GM19452 (cell line): ENCODE results near the gene WWOX.

Experiments used
- ATAC-seq: cut with Tn5 transposase; IDR thresholded peaks from one replicate; pipeline ENCODE4 v1.9.1; 2021; ENCODE audit not compliant: unreplicated experiment

Gene WWOX

DNA sequence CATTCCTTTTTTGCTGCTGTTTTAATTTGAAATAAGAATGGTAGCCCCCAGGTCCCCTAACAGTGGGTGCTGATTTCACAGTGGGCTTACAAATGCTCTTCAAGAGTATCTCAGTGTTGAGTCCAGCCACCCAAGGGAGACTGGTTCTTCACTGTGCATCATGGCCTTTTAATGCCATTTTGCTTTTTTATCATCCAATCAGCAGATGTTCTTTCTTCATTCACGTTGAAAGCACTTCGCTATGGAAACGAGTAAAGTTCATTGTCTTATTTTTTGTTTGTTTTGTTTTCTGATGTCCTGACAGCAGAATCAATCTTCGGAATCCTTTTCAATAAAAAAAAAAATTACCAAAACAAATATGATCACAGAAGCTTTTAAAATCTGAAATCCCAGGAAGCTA, 1072.0 kb downstream of the WWOX start:
- no peak for ATAC-seq

DNA sequence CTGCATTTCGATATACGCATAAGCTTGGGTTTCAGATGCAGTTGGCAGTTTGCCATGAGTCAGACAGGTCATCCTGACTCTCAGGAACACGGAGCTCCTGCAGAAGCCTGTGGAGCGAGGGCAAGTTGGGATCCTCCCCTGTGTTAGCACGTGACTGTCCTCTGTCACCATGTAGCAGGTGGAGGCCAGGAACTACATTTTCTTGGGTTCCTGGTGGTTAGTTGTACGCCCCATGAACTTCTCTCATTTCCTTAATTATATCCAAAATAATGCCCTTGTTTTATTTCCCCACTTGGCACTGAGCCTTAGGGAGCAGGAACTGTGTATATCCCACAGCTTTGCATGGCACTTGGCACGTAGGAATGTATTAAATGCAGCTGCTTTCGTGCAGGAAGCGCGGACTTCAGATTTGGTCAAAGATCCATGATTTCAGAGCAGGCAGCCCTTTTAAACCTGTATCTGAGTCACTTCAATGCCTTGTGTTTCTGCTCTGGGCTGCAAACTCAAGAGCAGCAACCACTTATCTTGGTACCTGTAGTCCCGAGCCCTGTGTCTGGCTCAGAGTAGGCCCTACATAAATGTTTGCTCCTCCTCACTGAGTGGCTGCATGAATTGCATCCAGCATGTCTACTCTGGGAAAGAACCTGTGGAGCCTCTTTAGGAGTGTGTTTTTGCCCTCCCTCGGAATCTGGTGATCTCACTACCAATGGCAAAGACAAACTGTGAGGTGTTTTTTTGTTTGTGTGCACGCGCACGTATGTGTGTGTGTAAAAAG, 1072.7 kb downstream of the WWOX start:
- ATAC-seq: no peak

DNA sequence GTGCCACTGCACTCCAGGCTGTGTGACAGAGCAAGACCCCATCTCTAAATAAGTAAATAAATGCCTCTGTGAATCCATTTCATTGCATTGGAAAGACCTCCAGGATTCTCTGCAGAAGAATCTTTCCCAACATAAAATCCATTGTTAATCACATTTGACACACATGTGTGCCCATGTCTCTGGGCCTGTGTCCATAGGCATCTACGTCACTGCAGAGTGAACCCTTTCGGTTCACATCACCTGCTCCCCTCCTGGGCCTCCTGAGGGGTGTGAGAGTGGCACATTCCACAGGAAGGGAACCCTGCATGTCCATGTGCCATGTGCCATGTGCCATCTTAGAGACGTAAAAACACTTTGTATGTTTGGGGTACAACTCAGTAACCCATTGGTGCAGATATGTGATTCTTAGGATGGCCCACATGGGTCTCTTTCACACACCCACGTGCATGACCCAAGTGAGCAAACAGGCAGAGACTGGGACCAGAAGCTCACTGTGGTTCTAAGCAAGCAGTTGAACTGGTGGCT, 1073.6 kb downstream of the WWOX start:
- no peak for ATAC-seq

DNA sequence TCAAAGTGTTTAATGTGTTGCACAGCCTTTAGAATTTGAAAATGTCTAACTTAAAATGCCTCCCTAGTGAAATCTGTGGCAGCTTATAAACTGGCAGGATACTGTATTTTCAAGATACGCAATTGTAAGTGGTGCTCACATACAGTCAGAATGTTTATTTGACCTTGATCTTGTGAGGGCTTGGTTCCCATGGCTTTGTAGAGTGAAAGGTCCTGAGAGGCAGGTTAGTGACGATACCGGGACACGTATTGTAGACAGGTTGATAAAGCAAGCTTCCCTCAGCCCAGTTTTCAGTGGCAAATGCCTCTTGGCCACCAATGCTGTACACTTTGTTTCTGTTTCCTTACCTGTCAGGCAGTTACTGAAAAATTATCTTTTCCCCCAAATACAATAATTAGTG, 1074.5 kb downstream of the WWOX start:
- ATAC-seq: no peak

DNA sequence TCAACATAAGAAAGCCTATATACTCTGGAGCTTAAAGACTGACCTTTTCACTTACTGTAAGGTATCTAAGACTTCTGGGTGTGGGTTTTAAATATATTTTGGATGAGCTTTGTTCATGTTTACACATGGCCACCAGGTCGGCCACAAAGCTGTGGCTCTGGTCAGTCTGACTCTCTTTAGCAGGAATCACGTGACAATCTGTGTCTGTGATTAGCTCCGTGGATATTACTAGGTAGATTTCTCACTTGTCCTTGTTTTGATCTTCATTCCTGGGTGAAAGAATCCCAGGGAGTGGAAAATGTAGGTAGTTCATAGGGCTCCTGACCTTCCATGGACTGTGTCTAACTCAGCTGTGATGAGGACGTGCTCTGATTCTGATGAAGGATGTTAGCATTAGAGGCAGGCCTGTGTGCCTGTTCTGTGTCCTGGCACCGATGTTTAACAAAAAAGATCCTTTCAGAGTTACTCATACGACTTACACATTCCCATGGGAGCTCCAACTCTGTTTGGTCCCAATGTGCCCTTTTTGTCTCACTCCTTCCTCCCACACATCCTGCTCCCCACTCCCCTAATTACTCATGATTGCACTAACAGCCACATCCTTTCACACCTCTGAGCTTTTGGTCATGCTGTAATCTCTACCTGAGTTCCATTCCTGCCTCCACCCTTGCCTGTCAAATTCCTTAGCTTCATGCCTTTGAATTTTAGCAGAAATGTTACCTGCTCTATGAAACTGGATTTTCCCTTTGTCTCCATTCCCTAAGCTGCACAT, 1076.0 kb downstream of the WWOX start:
- no peak for ATAC-seq

DNA sequence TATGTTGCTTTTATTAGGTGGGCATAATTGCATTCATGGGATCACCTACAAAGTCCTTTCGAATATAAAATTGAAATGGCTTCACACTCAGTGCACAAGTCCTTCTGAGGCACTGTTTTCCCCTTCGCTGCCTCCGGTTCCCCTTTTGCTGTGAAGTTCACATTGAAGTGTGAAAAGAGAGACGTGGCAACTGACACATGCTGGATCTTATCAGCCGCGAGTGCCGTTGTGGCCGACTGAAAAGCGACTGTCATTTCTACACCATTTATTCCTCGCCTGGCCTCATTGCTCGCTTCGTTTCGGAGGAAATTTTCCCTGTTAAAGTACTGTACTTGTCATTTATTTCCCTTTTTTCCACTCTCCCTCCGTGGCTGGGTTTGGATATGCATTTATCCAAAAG, 1077.6 kb downstream of the WWOX start:
- no peak for ATAC-seq

DNA sequence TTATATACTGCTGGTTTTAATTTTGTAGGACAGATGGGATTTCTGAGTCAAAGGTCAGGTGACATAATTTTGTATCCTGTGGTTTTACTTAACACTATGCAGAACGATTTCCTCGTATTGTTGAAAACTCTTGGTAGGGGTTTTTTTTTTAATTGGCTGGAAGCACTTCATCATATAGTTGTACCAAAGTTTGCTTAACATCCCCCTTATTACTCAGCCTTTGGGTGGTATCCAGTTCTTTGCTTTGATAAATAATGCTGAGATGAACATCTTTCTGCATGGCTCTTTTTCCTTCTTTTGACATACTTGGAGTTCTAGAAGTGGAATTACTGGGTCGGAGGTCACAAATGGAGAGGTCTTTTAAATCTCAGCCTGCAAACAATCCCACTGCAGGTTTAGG, 1082.0 kb downstream of the WWOX start:
- no peak for ATAC-seq

DNA sequence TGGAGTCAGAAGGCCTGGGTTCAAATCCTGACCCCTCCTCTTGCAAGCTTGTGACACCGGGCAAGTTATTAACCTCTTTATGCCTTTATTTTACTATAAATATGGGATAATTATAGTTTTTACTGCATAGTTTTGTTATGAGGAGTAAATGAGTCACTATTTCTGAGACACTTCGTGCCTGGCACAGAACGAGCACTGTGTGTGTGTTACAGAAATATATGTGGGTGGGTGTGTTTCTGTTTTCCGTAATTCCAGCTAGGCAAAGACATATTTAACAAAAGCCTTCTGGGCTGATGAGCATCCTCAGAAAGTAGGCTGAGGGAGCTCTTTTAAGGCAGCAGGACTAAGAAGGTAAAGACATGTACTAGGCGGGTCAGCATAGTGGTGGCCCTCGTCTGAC, 1083.2 kb downstream of the WWOX start:
- no peak for ATAC-seq

DNA sequence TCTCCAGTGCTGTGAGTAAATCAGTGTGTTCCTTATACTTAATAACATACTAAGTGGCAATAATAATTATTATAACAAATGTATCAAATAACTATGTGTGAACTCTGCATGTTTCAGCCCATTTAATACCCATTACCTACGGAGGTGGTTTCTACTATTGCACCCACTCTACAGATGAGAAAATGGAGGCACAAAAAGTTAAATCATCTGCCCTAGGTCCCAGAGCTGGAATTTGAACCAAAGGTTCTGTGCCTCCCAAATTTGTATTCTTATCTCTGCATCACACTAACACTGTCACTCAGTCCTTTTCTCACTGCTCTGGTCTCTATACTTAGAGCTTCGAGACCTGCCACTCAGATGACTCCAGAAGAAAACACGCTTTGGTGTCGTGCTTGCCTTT, 1084.1 kb downstream of the WWOX start:
- no peak for ATAC-seq

DNA sequence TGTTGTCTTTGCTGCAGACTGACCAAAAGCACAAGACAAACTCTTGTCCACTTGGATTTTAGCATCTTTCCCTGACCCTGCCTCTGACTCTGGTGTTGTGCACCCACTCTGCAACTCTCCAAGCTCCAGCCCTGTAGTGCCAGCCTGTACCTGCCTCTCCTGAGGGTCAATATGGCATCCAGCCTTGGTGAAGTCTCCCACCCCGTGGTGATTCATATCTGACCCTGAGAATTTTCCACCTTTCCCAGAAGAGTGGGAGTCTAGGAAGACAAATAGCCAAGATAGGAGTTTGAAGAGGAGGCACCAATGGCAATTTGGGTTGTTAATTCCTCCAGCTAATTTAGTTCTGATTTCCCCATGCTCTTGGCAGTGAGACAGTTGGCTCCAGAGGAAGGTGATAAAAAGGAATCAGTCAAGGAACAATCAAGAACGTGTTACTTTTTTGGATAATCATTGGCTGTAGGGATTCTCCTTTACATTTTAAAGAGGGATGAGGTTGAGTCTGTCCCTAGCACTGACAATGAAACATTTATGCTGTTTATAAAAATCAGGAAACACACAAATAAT, 1085.1 kb downstream of the WWOX start:
- no peak for ATAC-seq

DNA sequence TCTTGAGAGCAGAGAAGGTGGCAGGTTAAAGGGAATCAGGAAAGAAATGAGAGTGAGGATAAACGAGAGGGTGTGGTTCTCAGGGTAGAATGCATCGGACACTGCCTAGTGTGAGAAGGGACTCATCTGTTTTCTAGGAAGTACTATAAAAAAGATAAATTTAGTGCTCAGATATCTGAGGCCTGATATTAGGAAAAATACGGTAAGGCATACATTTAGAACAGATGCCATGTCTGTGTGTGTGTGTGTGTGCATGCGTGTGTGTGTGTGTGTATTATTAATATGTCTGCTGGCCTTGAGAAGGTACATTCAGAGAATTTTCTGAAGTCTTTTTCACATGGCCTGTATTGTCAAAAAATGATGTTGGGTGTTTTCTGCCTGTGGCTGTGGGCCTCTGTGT, 1086.3 kb downstream of the WWOX start:
- no peak for ATAC-seq

DNA sequence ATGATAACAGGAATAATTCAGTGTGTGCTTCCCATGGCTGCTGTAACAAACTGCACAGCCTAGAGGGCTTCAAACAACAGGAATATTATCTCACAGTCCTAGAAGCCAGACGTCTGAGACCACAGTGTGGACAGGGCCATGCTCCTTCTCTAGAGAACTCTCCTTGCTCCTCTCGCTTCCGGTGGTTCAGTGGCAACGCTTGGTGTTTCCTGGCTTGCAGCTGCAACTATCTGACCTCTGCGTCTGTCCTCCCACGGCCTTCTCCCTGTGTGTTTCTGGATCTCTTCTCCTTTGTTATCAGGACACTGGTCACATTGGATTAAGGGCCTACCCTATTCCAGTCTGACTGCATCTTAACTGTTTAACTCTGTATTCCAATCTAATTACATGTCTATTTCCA, 1086.7 kb downstream of the WWOX start:
- no peak for ATAC-seq

DNA sequence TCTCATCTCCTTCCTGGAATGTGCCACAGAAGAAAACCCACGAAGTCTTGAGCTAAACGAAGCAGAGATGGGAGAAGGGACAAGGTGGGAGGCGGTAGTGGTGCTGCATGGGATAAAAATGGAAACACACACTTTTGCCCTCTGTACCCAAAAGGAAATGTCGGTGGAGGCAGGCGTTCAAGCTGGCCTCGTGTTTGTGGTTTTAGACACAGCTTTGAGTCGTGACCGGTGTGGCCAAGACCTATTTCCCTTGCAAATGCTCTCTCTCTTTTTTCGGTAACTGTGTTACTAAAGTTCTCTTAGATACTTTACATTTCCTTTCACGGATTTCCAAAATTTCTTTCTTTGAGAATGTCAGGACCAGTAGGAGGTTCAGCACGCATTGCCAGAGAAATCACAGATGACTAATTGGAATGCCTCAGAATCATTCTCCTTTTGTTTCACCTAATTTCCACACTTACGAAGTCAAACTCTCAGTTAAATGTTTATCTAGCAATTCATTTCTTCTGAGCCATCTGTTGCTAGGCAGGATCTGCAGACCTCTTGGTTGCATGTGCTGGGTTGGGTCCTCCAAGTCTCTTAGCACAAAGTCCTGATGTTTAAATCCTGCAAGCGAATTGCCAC, 1088.8 kb downstream of the WWOX start:
- ATAC-seq: no peak

DNA sequence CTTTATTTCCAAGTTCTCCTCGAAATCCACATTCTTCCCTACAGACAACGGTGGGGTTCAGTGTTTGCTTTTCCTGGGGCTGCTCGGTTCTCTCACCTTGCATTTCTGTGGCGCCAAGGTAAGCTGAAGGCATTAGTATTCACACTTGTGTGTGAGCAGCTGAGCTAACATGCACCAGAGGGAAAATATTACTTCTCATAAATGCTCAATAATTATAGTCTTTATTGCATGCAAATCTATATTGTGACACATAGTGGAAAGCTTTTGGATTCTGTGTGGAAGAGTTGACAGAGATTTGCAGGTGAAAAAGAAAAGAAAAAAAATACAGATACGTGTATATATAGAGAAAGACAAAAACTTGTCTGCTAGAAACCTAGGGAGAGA, 1089.3 kb downstream of the WWOX start:
- no peak for ATAC-seq

DNA sequence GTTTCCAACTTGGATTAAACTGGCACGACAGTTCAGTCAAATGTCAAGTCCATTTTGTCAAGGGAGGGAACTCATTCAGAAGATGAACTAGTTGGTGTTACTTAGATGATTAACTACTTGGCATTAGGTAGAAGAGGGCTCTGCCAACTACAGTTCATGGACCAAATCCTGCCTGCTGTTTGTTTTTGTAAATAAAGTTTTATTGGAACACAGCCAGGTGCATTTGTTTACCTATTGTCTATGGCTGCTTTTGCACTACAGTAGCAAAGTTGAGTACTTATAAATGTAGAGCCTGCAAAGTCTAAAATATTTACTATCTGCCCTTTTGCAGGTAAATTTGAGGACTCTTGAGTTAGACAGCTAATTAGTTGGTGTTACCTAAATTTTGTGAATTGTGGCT, 1091.1 kb downstream of the WWOX start:
- no peak for ATAC-seq

DNA sequence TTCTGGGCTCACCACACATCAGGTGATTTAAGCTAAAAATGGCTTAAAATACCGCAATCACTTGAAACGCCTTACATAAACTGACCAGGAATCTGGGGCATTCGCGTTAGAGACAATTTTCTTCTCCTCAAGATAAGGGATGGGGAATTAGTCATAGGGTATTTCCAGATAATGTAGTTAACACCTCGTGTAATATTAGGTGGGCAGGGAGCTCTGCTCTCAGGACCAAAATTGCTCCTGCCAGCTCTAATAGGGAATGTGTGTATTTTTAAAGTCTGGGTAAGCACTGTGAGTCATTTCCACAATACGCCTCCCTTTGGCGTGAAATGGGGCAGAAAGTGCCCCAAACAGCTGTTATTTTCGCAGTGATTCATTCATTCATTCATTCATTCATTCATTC, 1092.5 kb downstream of the WWOX start:
- ATAC-seq: no peak

DNA sequence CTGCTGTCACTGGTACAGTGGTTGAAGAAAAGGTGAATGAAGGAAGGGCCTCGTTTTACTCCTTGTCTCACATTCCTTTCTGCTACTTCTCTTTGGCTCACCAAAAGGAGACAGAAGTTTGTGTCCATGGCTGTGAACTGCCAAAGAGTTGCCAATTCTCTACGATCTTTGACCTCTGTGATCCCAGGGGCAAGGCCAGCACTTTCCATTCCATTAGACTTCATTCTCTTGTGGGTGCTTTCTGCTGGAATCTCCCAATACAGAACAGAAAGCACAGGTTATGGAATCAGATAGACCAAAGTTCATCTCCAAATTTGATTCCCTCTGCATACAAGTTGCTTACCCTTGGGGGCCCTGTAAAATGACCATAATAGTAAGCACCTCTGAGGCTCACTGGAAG, 1093.5 kb downstream of the WWOX start:
- ATAC-seq: no peak

DNA sequence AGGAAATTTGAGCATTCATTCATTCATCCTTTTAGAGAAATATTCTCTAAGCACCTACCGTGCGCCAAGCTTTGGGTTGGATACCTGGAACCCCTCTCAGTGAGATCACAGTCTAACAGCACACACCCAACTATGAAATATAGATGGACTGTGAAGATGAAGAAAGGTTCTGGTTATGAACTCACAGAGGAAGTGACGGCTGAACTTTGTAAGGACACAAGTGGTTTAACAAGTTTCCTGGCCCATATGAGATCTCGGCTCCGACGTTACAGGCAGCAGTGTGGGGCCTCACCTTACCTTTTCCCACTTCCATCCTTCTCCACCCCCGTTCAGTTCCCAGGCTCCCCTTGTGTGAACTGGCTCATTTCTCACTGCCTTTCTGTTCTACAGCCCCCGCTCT, 1094.8 kb downstream of the WWOX start:
- ATAC-seq: no peak

DNA sequence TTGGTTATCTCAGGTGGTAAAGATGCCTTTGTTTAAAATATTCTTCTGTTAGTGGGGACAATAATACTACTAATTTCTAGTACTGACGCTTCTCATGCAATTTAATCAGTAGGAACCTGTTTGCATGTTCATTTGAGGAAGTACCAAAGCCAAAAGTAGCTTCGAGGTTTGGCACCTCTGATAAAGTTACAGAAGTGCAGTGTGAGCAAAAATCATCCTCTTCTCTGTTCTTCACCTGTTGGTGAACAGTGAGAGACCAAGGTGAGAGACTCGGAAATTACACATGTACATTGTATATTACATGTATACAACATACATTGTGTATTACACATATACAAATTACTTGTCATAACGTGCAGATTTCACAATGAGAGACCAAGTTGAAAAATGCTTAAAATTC, 1096.5 kb downstream of the WWOX start:
- ATAC-seq: no peak

DNA sequence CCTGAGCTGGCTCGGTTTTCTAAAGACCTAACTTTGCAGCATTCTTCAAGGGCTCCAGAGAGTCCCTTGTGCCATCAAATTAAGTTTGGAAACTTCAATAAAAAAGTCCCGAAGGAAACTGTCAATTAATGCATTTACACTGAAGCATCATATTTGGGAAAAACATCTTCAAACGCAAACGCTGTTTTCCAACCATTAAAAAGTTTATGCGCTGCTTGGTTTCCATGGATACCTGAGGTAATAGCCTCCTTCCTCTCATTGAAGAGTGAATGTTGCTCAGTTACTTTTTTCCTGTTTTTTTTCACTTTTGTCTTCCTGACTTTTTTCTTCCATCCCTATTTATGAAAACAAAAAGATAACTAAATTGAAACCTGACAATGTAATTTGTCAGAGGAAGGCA, 1102.0 kb downstream of the WWOX start:
- no peak for ATAC-seq

DNA sequence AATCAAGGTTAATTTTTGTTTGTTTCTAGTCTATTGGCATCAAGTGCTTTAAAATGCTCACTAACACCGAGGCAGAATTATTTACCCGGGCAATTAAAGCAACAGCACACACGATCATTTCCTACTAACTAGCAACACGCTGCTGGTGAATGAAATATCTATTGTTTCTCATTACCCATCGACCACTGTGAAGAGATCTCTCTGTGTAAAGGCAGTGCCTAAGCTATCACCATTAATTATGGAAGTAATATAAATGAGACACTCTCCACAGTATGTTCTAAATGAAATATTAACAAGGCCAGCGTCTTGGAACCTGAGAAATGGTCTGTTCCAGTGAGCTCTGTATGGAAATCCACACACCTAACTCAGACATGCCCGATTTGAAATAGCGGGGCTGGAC, 1103.5 kb downstream of the WWOX start:
- no peak for ATAC-seq

DNA sequence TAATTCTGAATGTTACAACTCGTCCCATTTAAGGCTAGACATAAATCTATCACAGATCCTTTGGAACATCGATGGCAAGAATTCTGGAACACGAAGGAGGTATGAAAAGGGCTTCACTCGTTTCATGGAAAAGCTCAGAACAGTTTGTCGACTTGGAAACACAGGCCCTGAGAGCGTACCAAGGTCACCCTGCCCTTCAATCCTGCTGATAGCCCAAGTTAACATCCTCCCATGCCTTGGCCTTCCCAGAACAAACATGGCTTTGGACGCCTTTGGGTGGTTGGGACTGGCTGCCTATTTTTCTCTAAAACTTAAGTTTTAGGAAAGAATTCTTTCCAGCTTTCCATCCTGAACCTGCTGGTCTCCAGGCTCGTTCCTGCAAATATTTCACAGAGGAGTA, 1105.0 kb downstream of the WWOX start:
- no peak for ATAC-seq
